HT-29 (cell line): ENCODE data around the gene TMEM131. TPM values are rescaled to one million over a fixed set of nuclear protein-coding genes. Genes with fewer than 3 reads are reported as not detected.

Experiments used
- DNase-seq: peaks from one replicate; pipeline ENCODE4 v3.0.0-alpha.2; 2015; ENCODE audit warnings: low spot score
- total RNA-seq: library from RNA; depleted of rRNA; stranded (reverse); fragments of >200 nt; shearing (Covaris generic); gene quantifications from 2 replicates; pipeline ENCODE4 v1.2.3, GENCODE V29; 2014

Gene TMEM131
- total RNA-seq, 1 experiment from 2014 or later, result 14.1 TPM

DNA sequence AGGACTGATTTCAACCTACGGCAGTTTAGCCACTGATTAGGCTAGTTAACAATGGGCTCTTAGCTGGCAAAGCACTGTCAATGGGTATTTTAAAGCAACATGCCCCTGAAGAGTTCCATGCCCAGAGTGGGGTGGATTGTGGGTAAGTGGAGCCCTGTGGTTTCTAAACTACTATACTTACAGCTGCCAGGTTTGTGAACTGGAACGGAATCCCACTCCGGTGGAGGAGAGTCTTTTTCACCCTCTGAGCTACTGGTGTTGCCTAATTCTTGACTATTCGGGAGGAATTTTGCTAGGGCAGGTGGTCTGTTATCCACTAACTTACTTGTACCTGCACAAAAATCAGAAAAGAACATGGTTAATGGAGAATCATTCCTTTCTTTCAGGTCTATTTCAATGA, 229.8 kb downstream of the TMEM131 start:
- DNase-seq, result no peak

- DNase-seq, result no peak
Observed at GRCh38 chr2:97764559-97765263, 231.0 kb downstream of the TMEM131 start.

DNA sequence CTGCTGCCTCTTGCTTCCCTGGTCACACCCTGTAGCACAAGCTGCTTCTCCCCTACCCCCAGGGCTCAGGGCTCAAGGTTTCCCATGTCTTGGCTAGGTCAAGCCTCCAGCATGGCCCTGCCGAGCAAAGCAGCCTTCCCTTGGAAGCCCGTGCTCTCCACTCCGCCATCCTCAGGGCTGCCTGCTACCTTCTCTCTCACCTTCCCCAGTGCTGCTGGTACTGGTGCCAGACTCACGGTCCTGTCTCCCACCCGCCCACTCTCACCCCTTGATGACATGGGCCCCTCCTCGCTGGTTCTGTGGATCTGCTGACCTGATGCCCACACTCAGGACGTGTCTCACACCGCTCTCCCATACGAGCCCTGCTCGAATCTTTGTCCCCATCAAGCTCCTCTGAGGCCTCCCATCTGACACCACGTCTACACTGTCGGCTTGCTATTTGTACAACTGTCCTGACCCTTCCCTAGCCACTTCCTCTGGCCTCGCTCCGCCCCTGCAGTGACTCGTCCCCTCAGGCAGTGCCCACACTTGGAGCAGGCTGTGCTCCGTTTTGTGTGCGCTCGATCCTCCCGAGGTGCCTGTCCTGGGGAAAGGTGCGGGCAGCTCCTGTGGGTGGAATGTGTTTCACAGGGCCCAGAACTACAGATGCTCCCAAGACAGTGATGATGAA, 232.4 kb downstream of the TMEM131 start:
- DNase-seq, result no peak

DNA sequence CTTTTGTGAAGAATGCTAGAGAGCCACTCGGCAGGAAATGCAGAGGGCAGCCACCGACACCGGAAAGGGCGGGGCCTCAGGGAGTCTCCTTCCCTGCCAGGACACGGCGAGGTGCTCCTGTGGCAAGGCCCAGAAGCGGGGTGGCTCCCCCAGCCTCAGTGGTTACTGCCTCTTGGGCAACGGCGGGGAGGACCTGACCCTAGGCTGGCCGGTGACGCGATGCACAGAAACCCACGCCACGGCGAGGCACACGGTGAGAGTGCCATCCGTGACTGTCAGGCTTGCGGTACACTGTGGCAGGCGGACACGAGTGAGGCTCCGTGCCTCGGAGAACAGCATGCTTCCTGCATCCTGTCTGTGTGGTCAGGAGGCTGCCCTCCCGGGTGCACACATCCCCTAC, 234.6 kb downstream of the TMEM131 start:
- no peak for DNase-seq

DNA sequence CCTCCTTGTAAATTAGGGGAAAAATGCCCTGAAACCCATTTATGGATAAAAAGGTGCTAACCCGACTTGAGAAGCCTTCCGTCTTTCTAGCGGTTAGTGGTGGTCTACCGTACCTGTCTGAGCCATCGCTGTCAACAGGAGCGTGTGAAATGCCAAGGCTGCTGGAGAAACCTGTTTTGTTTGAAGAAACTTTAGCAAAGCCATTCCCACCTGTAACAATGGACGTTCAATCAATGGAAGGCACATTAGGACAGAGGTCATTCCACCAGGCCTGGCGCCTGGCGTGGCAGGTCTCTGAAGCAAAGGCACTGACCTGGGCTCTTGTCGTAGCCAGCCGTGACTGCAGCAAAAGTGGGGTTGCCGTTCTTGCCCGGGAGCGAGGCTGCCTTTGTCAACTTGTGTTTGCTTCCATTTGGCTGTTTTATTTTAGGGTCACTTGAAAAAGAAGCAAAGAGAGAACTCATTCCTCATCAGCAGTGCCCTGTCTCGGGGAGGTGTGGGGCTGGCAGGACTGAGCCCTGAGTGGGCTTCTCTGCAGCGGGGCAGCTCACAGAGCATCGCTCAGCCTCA, 235.2 kb downstream of the TMEM131 start:
- DNase-seq, result no peak

DNA sequence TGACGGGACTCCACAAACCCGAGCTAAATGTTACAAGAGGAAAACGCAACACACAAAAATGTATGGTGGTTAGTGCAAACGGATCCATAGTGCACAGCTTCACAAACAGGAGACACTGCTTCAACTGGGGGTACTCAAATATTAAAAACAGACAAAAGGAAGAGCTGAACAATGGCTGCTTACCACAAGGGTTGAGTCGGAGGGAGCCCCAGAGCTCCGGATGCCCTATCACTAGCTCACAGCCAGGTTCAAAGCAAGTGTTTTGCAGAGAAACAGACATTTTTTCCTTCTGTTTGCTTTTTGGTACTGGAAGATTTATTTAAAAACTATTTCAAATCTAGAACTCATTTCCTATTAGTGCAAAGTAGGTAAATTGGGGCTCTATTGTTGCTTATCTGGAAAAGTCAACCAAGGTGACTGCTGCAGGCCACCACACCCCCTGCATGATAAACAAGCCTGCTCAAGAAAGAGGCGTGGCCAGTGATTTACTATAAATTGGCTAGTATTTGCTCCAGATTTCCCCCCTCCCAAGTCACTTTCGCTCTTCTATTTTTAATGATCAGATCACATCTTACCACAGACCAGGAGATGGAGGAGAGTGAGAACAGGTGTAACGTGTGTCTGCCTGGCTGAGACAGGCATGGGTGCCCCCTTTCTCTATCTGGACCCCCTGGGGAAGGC, 235.9 kb downstream of the TMEM131 start:
- DNase-seq, result no peak

GRCh38 chr2:97758131-97758705, 237.5 kb downstream of the TMEM131 start:
- no peak for DNase-seq

GRCh38 chr2:97757062-97757461, 238.7 kb downstream of the TMEM131 start:
- DNase-seq, result no peak

DNA sequence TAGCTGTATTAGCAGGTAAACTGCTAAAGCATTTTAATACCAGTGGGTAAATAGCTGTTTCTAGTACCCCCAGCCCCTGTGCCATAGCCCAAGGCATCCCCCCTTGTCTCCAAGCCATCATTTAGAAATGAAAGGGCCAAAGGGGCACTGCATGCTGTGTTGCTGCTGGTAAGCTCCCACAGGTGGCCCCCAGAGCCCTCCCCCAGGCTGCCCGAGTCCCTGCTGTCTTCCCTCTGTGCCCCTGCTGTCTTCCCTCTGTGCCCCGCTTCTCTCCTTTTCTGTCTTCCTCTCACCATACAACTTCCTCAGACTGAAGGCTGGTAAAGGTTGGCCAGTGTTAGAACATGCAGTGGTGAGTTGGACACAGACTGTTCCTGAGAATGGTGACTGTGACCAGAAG, 240.3 kb downstream of the TMEM131 start:
- DNase-seq, result no peak

- DNase-seq, result no peak
Observed at GRCh38 chr2:97754690-97755346, 240.9 kb downstream of the TMEM131 start.

DNA sequence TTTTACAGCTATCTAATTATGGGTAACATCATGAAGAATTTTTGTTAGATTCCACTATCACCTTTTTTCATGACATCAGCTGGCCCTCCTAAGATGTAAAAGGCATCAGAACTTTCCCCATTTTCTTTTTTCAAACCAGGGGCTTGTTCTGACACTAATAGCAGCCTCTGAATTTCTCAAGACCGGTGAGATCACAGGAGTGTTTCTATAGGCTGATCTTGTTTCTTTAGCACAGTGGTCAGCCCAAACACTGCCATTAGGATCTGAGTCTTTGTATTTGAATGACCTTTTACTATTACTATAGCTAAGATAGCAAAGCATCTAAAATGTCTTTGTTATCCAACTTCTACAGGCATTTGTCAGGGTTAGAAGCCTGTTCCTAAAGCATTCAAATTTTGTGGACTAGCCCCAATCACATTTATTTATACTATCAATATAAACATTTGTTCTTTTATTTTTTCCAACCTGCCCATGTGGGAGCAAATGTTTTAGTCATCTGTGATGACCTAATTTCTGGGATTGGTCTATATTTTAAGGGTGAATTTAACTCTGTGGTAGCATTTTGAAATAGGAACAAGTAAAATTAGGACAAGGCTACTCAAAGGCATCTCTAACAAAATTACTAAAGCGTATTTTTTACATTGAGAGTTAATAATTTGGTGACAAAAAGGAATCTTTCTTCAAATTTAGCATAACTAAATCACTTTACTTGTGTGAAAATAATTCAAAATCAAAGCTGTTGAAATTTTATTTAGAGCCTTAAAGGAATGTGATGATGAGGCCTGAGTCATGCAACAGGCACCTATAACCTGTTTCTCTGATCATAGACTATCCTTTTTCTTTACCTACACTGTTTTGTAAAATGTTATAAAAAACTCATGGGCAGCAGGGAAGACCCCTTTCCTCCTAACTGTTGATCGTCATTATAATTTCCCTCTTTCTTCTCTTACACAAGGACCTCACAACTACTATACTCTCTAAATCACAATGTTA, 243.1 kb downstream of the TMEM131 start:
- DNase-seq, result no peak

DNA sequence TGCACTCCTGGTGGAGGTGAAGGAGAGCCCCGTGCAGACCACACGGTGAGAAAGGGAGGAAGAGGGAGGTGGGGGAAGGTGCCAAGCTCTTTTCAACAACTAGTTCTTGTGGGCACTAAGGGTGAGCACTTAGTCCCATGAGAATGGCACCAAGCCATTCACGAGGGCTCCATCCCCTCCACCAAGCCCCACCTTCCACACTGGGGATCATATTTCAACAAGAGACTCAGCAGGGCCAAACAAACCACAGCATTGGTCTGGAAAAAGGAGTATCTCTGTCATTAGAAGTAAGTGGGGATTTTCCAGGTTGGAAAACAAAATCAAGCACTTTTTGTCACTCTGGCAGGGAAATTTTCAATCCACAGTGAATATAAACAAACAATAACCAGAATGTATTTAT, 244.0 kb downstream of the TMEM131 start:
- DNase-seq, result no peak

- no peak for DNase-seq
Observed at GRCh38 chr2:97750017-97750416, 245.7 kb downstream of the TMEM131 start.

DNA sequence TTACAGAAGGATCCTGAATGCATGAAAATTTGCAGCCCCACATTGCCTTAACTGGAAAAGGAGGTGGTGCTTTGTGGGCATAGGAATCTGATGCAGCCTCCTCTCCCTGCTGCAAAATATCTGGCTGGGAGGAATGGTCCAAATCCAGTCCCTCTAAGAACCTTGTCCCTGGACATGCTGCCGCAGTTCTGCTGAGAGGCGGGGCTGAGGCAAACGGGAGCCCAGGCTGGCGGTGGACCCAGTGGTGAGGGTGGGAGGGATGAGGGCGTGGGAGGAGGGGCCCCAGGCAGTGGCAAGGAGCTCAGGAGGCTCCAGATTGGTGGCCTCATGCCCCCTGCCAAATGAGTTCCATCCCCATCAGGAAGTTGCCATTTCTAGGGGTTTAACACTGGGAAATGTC, 246.2 kb downstream of the TMEM131 start:
- DNase-seq, result no peak

DNA sequence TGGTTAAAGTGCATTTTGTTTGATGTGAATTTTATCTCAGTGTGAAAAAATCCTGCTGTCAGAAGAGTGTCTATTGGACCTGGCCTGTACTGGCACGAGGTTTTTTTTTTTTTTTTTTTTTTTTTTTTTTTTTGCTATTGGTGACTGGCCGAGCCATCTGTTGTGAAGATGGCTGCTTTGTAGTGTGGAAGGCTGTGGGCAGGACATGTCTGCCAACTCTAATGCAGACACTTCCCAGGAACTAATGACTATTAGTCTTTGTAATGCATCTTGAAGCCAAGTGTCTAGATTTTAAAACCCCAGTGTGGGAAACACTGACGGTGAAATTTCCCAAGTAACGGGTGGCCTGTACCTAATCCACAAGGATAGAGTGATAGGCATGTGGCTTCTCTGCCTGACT, 248.0 kb downstream of the TMEM131 start:
- no peak for DNase-seq

DNA sequence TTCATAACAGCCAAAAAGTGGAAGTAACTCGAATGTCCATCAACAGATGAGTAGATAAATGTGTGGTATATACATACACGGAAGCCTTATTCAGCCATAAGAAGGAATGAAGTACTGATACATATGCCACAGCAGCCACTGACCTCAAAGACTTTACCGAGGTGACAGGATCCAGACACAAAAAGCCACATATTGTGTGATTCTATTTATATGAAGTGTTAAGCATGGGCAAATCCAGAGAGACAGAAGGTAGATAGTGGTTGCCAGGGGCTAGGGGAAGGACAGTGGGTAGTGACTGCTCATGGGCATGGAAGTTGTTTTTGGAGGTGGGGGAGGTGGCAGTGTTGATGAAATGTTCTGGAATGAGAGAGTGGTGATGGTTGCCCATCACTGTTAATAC, 248.5 kb downstream of the TMEM131 start:
- no peak for DNase-seq

- no peak for DNase-seq
Observed at GRCh38 chr2:97745474-97746174, 250.1 kb downstream of the TMEM131 start.

DNA sequence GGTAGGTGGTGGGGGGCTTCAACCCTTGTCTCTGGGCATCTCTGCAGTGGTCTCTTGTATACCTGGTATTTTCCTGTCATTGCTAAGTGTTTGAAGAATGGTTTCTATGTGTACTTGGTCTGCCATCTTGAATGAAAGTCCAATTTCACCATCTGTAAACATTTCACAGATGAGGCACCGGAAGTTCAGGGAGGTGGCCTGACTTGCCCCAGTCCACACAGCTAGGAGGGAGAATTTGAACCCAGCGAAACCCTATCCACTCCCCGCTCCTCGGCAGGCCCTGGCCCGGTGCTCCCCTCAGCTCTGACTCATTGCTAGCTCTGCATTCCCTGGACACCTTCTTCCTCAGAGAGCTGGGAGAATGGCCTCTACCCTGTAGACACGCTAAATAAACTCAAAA, 251.8 kb downstream of the TMEM131 start:
- no peak for DNase-seq

DNA sequence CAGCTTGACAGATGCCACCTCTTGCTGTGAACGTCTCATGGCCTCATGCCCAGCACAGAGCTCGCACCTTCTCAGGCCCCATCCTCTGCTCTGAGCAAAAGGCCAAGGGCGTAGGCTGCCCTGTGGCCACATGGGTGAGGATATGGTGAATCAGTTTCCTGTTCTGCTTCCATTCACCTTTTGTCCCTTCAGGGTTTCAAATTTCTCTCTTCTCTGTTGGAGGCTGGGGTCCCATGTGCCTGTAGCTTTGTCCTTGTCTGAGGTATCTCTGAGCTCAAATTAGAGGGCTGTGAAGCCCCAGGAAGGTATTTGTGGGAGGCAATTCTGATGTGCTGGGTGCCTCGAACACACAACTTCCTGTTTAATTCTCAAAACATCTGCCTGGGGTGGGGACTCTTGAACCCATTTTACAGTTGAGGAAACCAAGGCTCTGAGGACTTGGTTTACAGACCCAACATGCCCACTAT, 253.3 kb downstream of the TMEM131 start:
- DNase-seq, result no peak

DNA sequence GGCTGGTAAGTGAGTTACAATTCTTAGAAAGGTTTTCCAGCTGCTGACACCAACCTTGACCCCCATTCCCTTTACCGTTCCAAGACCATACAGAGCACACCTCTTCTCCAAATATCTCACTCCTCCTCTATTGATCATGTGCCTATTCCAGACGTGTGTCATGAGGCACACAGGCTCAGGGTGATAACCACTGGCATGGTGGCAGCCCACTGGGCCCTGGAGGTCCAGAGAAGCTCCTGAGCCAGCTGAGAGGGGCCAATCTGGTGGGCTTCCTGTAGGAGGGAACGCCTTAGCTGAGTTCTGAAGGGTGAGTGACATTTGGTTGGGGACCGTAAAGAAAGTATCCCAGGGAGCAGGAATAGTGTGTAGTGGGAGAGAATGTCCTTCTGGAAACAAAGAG, 254.1 kb downstream of the TMEM131 start:
- no peak for DNase-seq
